Left lung (tissue), 10 donors: ENCODE results near the gene MAN1C1. TPM values are rescaled to one million over a fixed set of nuclear protein-coding genes. Genes with fewer than 3 reads are reported as not detected.

Source experiments
- ATAC-seq: fragments of 200-7000 bp; cut with Tn5 transposase; one replicate; pipeline ENCODE4 v1.9.1; 2020; ENCODE audit warnings: moderate library complexity
- DNase-seq, 4 donors: peaks; one replicate each; pipeline ENCODE4 v3.0.0-alpha.2; 2013 to 2020
- H3K27ac ChIP-seq, 2 donors: fragments of 200-600 bp; sonication (generic) in 1 of 2; one replicate each; pipeline versions ENCODE4 v1.5.0 to v1.8.0; 2020 to 2021
- H3K27me3 ChIP-seq, 2 donors: fragments of 200-600 bp; sonication (generic) in 1 of 2; one replicate each; pipeline versions ENCODE4 v1.5.0 to v1.8.0; 2020 to 2021
- H3K36me3 ChIP-seq, 2 donors: fragments of 200-600 bp; sonication (generic) in 1 of 2; one replicate each; pipeline versions ENCODE4 v1.5.0 to v1.8.0; 2020 to 2021
- H3K4me1 ChIP-seq, 2 donors: fragments of 200-600 bp; one replicate each; pipeline ENCODE4 v1.8.0; 2021
- H3K4me3 ChIP-seq, 2 donors: fragments of 200-600 bp; sonication (generic) in 1 of 2; one replicate each; pipeline versions ENCODE4 v1.5.0 to v1.8.0; 2020 to 2021; ENCODE audit warnings: mild to moderate bottlenecking in 1 of 2
- H3K9me3 ChIP-seq, 2 donors: fragments of 200-600 bp; sonication (generic) in 1 of 2; one replicate each; pipeline versions ENCODE4 v1.5.0 to v1.8.0; 2020 to 2021
- CTCF ChIP-seq, 2 donors: fragments of 200-600 bp; sonication (generic) in 1 of 2; IDR thresholded peaks; one replicate each; pipeline versions ENCODE4 v1.5.0 to v1.8.0; 2021; ENCODE audit warnings: antibody characterized with exemption in 2 of 2
- intact Hi-C, 2 donors: fragments of 100-400 bp; cut with DNase I; formaldehyde crosslinking; loops; one replicate each; pipeline versions ENCODE4 v1.11.2 to v1.14.2; 2022
- polyA plus RNA-seq, 6 donors: library from polyadenylated mRNA; unstranded; fragments of 120-200 nt; gene quantifications; one replicate each; pipeline ENCODE4 v1.2.1, GENCODE V29; 2013; ENCODE audit not compliant: insufficient read length in 6 of 6
- total RNA-seq, 2 donors: library from RNA; stranded (reverse); fragmentation: NEBNext Ultra II Directional; extraction: Animal tissue kit (Norgen Biotek cat#: 25700); gene quantifications; one replicate each; pipeline ENCODE4 v1.2.1, GENCODE V29; 2021
- donor health status: DM: no; HTN: yes; CAD: no.
- donor health status: DM: no; HTN: no; CAD: no.

MAN1C1 gene
- total and polyA plus RNA-seq, 8 donors: 14.9 to 20.3 (median 16.1) TPM

- no peak for DNase-seq
Measured at GRCh38 chr1:25668931-25669573, 52.5 kb downstream of the MAN1C1 start.

GRCh38 chr1:25669781-25670567 is 53.4 kb downstream of the MAN1C1 start:
- no peak overlapping the region for H3K4me3 ChIP-seq
- TF ChIP-seq CTCF (IDR thresholded peaks at IDR 0.05): no peak
- no peaks in the 10 kb centered on the region for H3K9me3 ChIP-seq
- no peaks in the 10 kb centered on the region for H3K4me1 ChIP-seq
- ATAC-seq (no peak), DNase-seq (no peak)
- intact Hi-C loops: no loop called here
- H3K27me3 ChIP-seq: no peaks in the 10 kb centered on the region
- no peak overlapping the region for H3K27ac ChIP-seq
- H3K36me3 ChIP-seq: no peaks in the 10 kb centered on the region

More at GRCh38 chr1:25668931-25669573, 52.5 kb downstream of the MAN1C1 start:
- Histone ChIP-seq H3K9me3 (no peaks in the 10 kb centered on the region), H3K4me3 (no peak overlapping the region), H3K27me3 (no peaks in the 10 kb centered on the region), H3K4me1 (peaks cover 0 to 4% of the 10 kb centered on the region in 2 donors), H3K36me3 (no peaks in the 10 kb centered on the region), H3K27ac (no peak overlapping the region)
- no peak for ATAC-seq
- intact Hi-C loops: no loop called here
- no peak for TF ChIP-seq CTCF (IDR thresholded peaks at IDR 0.05)

DNA sequence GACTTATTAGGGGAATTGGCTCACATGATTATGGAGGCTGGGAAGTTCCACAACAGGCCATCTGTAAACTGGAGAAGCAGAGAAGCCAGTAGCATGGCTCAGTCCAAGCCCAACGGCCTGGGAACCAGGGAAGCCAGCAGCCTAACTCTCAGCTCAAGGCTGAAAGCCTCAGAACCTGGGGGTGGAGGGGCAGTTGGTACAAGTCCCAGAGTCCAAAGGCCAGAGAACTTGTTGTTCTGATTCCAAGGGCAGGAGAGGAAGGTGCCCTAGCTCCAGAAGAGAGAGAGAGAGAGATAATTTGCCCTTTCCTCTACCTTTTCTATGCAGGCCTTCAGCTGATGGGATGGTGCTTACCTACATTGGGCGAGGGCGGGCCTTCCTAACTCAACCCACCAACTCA is 55.3 kb downstream of the MAN1C1 start:
- peaks cover 0 to 8% of the 10 kb centered on the region in 2 donors for H3K4me1 ChIP-seq
- H3K27me3 ChIP-seq: no peaks in the 10 kb centered on the region
- intact Hi-C loops: no loop called here
- TF ChIP-seq CTCF (IDR thresholded peaks at IDR 0.05): no peak
- no peak overlapping the region for H3K4me3 ChIP-seq
- H3K36me3 ChIP-seq: no peaks in the 10 kb centered on the region
- H3K9me3 ChIP-seq: no peaks in the 10 kb centered on the region
- no peak overlapping the region for H3K27ac ChIP-seq
- no peak for ATAC-seq
- no peak for DNase-seq

- Histone ChIP-seq H3K36me3 (no peaks in the 10 kb centered on the region), H3K27ac (no peak overlapping the region), H3K4me1 (peaks cover 0 to 8% of the 10 kb centered on the region in 2 donors), H3K4me3 (no peak overlapping the region), H3K9me3 (no peaks in the 10 kb centered on the region), H3K27me3 (no peaks in the 10 kb centered on the region)
- no peak for DNase-seq
- no peak for ATAC-seq
- no peak for TF ChIP-seq CTCF (IDR thresholded peaks at IDR 0.05)
- intact Hi-C loops: no loop called here
Measured at GRCh38 chr1:25672763-25673409, 56.3 kb downstream of the MAN1C1 start.

DNA sequence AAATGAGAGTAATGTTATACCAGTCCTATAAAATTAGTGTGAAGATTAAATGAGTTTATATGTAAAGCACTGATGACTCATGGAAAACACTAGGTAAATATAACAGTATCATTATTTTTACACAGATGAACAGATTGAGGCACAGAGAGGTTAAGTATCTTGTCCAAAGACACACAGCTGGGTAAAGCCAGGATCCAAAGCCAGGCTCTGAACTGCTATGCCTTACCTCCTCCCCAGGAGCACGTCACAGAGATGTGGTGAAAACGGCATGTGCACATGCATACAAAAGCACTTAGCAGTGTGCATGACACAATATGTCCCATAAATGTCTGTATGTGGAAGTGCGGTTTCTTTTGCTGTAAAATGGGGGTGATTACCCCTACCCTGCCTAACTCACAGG is 56.9 kb downstream of the MAN1C1 start:
- intact Hi-C loops: no loop called here
- DNase-seq: no peak

More for the DNA sequence above, 56.9 kb downstream of the MAN1C1 start:
- Histone ChIP-seq H3K36me3 (no peaks in the 10 kb centered on the region), H3K4me1 (peaks cover 0 to 8% of the 10 kb centered on the region in 2 donors), H3K4me3 (no peak overlapping the region), H3K27me3 (no peaks in the 10 kb centered on the region), H3K27ac (no peak overlapping the region), H3K9me3 (no peaks in the 10 kb centered on the region)
- no peak for ATAC-seq
- TF ChIP-seq CTCF (IDR thresholded peaks at IDR 0.05): no peak
